HuH-7 (cell line): ENCODE measurements around the gene SOX2.
A peak's percentile ranks its signal among the peaks of the same experiment; 100 is the strongest.

Source experiments
- DNase-seq: peaks from one replicate; pipeline ENCODE4 v3.0.0; 2011; ENCODE audit warnings: low spot score

SOX2 gene

GRCh38 chr3:181722766-181723425 is 11.2 kb downstream of the SOX2 start:
- DNase-seq = no peak

- no peak for DNase-seq
These were observed 12.0 kb downstream of the SOX2 start for GRCh38 chr3:181723625-181724191.

GRCh38 chr3:181724192-181724965 is 12.7 kb downstream of the SOX2 start:
- DNase-seq = no peak

- no peak for DNase-seq
These were observed 13.5 kb downstream of the SOX2 start for GRCh38 chr3:181725131-181725731.

- DNase-seq = no peak
These were observed 14.1 kb downstream of the SOX2 start for GRCh38 chr3:181725830-181726229.

- DNase-seq = no peak
These were observed 14.9 kb downstream of the SOX2 start for GRCh38 chr3:181726351-181727330.

GRCh38 chr3:181727341-181728032 is 15.8 kb downstream of the SOX2 start:
- no peak for DNase-seq

- DNase-seq = peak; percentile 52
These were observed 17.0 kb downstream of the SOX2 start for GRCh38 chr3:181728470-181729340.

GRCh38 chr3:181729341-181729869 is 17.7 kb downstream of the SOX2 start:
- no peak for DNase-seq

- no peak for DNase-seq
These were observed 18.6 kb downstream of the SOX2 start for GRCh38 chr3:181730316-181730715.

GRCh38 chr3:181730934-181731333 is 19.2 kb downstream of the SOX2 start:
- DNase-seq = no peak

GRCh38 chr3:181735911-181736310 is 24.2 kb downstream of the SOX2 start:
- no peak for DNase-seq

- no peak for DNase-seq
These were observed 26.8 kb downstream of the SOX2 start for GRCh38 chr3:181738551-181738950.

GRCh38 chr3:181739628-181740027 is 27.9 kb downstream of the SOX2 start:
- DNase-seq = no peak

GRCh38 chr3:181741417-181741816 is 29.7 kb downstream of the SOX2 start:
- no peak for DNase-seq

GRCh38 chr3:181752202-181752671 is 40.5 kb downstream of the SOX2 start:
- DNase-seq = no peak

GRCh38 chr3:181753391-181753790 is 41.7 kb downstream of the SOX2 start:
- no peak for DNase-seq

GRCh38 chr3:181755959-181756358 is 44.2 kb downstream of the SOX2 start:
- DNase-seq = no peak

GRCh38 chr3:181756645-181757297 is 45.0 kb downstream of the SOX2 start:
- no peak for DNase-seq
